ENCODE data around the gene RASGRF1.

The RASGRF1 gene

DNA sequence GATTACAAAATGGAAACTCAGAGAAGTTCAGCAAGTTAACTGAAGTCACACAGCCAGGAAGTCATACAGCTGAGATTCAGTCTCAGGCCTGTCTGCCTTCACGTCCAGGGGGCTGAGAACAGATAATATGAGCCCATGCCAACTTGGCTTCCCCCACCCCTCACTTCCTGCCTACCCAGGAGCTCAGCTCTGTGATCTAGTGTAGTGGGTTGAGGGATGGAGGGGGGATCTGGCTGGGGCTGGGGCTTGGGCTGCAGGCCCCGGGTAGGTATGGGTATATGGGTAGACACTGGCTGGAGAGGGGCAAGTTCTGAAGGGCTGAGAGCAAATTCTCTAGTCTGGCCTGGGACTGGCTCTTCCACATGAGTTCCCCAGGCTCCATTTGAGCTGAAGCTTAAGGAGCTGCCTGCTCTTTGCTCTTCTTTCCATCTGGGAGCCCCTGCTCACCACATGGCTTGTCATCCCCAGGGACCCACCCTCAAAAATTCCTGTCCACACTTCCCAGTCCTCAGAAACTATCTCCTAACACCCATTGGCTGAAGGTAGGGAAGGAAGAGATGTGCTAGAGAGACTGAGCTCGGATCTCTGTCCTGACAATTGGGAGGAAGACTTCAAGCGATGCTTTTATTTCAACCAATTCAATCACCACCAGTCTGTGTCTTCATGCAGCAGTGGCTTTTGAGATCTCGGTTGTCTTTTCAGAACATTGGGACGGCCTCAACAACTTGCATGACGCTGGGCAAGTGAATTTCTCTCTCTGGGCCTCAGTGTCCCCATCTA, 2.0 kb downstream of the RASGRF1 start:
- Histone ChIP-seq H3K4me3 (ENCODE audit: low read length, poor library complexity, severe bottlenecking) (no peak overlapping the region), H3K79me2 (ENCODE audit: insufficient read depth, low read length) (no peaks in the 10 kb centered on the region), H3K9ac (ENCODE audit: low read depth, low read length, poor library complexity, severe bottlenecking) (no peak overlapping the region), H4K20me1 (ENCODE audit: insufficient read depth, low read length, poor library complexity, severe bottlenecking) (no peaks in the 10 kb centered on the region), H3F3A (ENCODE audit: low read depth) (no peaks in the 10 kb centered on the region), H3K9me3 (ENCODE audit: insufficient read depth, low read depth, low read length) (no peaks in the 10 kb centered on the region), H3K36me3 (ENCODE audit: insufficient read depth, low read length) (no peaks in the 10 kb centered on the region), H3K4me2 (ENCODE audit: low read depth, low read length, poor library complexity, severe bottlenecking) (no peak overlapping the region), H2AFZ (ENCODE audit: low read length) (no peak overlapping the region), H3K4me1 (ENCODE audit: insufficient read depth, low read length, poor library complexity, severe bottlenecking) (no peaks in the 10 kb centered on the region), H3K9me2 (replicated peaks; ENCODE audit: low read depth, low read length) (no peaks in the 10 kb centered on the region), H3K27me3 (ENCODE audit: insufficient read depth, low read length, poor library complexity, severe bottlenecking) (no peaks in the 10 kb centered on the region)
- TF ChIP-seq CTCF (conservative IDR thresholded peaks at IDR 0.05; ENCODE audit: low read length), result no peak
- no peak for TF ChIP-seq EZH2phosphoT487 (IDR thresholded peaks at IDR 0.05; ENCODE audit: borderline replicate concordance)

- peaks cover 4% of the 10 kb centered on the region for H3K27me3 ChIP-seq (ENCODE audit: insufficient read depth, low read length, poor library complexity, severe bottlenecking)
- no peaks in the 10 kb centered on the region for H3K9me2 ChIP-seq (replicated peaks; ENCODE audit: low read depth, low read length)
- H3K9me3 ChIP-seq (ENCODE audit: insufficient read depth, low read depth, low read length), result no peaks in the 10 kb centered on the region
- no peaks in the 10 kb centered on the region for H4K20me1 ChIP-seq (ENCODE audit: insufficient read depth, low read length, poor library complexity, severe bottlenecking)
- H3K4me2 ChIP-seq (ENCODE audit: low read depth, low read length, poor library complexity, severe bottlenecking), result no peak overlapping the region
- H3K4me3 ChIP-seq (ENCODE audit: low read length, poor library complexity, severe bottlenecking), result no peak overlapping the region
- no peaks in the 10 kb centered on the region for H3F3A ChIP-seq (ENCODE audit: low read depth)
- no peaks in the 10 kb centered on the region for H3K4me1 ChIP-seq (ENCODE audit: insufficient read depth, low read length, poor library complexity, severe bottlenecking)
- H3K36me3 ChIP-seq (ENCODE audit: insufficient read depth, low read length), result no peaks in the 10 kb centered on the region
- no peak for TF ChIP-seq CTCF (conservative IDR thresholded peaks at IDR 0.05; ENCODE audit: low read length)
- TF ChIP-seq EZH2phosphoT487 (IDR thresholded peaks at IDR 0.05; ENCODE audit: borderline replicate concordance), result no peak
- H3K79me2 ChIP-seq (ENCODE audit: insufficient read depth, low read length), result no peaks in the 10 kb centered on the region
- H2AFZ ChIP-seq (ENCODE audit: low read length), result no peak overlapping the region
- no peak overlapping the region for H3K9ac ChIP-seq (ENCODE audit: low read depth, low read length, poor library complexity, severe bottlenecking)
Measured at GRCh38 chr15:79086814-79087213, 3.8 kb downstream of the RASGRF1 start.

DNA sequence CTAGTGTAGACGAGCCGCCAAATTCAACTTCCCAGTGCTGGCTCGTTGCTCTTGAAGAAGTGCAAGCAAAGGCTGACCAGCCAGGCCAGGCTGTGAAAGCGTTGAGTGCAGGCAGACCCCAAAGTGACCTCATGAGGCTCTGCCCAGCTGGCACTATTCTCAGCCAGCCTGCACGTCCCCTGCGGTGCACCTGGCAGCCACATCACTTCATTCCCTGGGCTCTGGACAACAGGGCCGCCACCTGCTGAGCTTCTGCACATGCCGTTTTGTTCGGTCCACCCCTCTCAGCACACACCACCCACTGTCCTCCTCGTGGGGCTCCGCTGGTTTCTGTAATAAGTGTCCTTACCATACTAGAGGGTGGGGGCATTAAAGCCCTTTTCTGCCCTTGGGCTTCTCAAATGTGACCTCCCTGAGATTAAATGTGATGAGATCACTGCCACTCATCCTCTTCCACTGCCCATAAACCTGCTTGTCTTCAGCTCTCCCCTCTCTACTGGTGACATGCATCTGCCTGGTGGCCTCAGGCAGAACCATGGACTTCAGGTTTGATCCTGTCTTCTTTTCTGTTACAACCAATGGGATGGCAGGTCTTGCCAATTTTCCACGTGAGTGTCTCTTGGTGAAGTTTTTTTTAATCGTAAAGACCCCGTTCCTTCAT, 6.1 kb downstream of the RASGRF1 start:
- H3K36me3 ChIP-seq (ENCODE audit: insufficient read depth, low read length), result no peaks in the 10 kb centered on the region
- H3K4me3 ChIP-seq (ENCODE audit: low read length, poor library complexity, severe bottlenecking), result no peak overlapping the region
- no peaks in the 10 kb centered on the region for H3F3A ChIP-seq (ENCODE audit: low read depth)
- H3K4me2 ChIP-seq (ENCODE audit: low read depth, low read length, poor library complexity, severe bottlenecking), result no peak overlapping the region
- H3K27me3 ChIP-seq (ENCODE audit: insufficient read depth, low read length, poor library complexity, severe bottlenecking), result peaks cover 4% of the 10 kb centered on the region
- no peaks in the 10 kb centered on the region for H3K9me3 ChIP-seq (ENCODE audit: insufficient read depth, low read depth, low read length)
- H3K9ac ChIP-seq (ENCODE audit: low read depth, low read length, poor library complexity, severe bottlenecking), result no peak overlapping the region
- no peak for TF ChIP-seq CTCF (conservative IDR thresholded peaks at IDR 0.05; ENCODE audit: low read length)
- TF ChIP-seq EZH2phosphoT487 (IDR thresholded peaks at IDR 0.05; ENCODE audit: borderline replicate concordance), result no peak
- no peak overlapping the region for H2AFZ ChIP-seq (ENCODE audit: low read length)
- no peaks in the 10 kb centered on the region for H4K20me1 ChIP-seq (ENCODE audit: insufficient read depth, low read length, poor library complexity, severe bottlenecking)
- H3K4me1 ChIP-seq (ENCODE audit: insufficient read depth, low read length, poor library complexity, severe bottlenecking), result no peaks in the 10 kb centered on the region
- no peaks in the 10 kb centered on the region for H3K79me2 ChIP-seq (ENCODE audit: insufficient read depth, low read length)
- no peaks in the 10 kb centered on the region for H3K9me2 ChIP-seq (replicated peaks; ENCODE audit: low read depth, low read length)
